PFSK-1 (cell line): ENCODE measurements around the gene ABR.

Experiments used
- FOXP2 ChIP-seq: optimal IDR thresholded peaks from 2 replicates; pipeline ENCODE3; 2011; ENCODE audit warnings: borderline replicate concordance, control low read depth, inconsistent platforms; ENCODE audit not compliant: insufficient read depth; ENCODE audit errors: extremely low read length, extremely low read depth
- POLR2AphosphoS5 ChIP-seq: IDR thresholded peaks from 2 replicates; pipeline ENCODE4 v1.6.1; 2012; ENCODE audit warnings: low read depth, mild to moderate bottlenecking, control low read depth, low read length, moderate library complexity
- REST ChIP-seq, 2 experiments: IDR thresholded peaks; 2 replicates each; pipeline versions ENCODE4 v1.6.1 to v1.8.0; 2011 to 2012; ENCODE audit warnings: low read depth in 2 of 2, low read length in 2 of 2, control low read depth in 1 of 2, inconsistent platforms in 1 of 2, mild to moderate bottlenecking in 1 of 2, moderate library complexity in 1 of 2; ENCODE audit not compliant: insufficient read depth in 1 of 2
- SIN3A ChIP-seq: IDR thresholded peaks from 2 replicates; pipeline ENCODE4 v1.6.1; 2012; ENCODE audit warnings: mild to moderate bottlenecking, low read length, moderate library complexity, borderline replicate concordance; ENCODE audit not compliant: insufficient read depth
- TAF1 ChIP-seq: IDR thresholded peaks from 2 replicates; pipeline ENCODE4 v1.6.1; 2012; ENCODE audit warnings: low read length, control low read depth, borderline replicate concordance; ENCODE audit not compliant: insufficient read depth

GRCh38 chr17:1109606-1110540 is 69.9 kb downstream of the ABR start:
- TF ChIP-seq POLR2AphosphoS5 (0 out of 2 replicates have a peak, but pooled peaks have one; percentile 0), TAF1 (no peak), REST (IDR thresholded peaks at IDR 0.05; ENCODE audit: insufficient read depth in 1 of 2, low read depth in 2 of 2, low read length in 2 of 2) (no peak), FOXP2 (no peak), SIN3A (no peak)
